ENCODE data around the gene PKP1.
A peak's percentile ranks its signal among the peaks of the same experiment; 100 is the strongest.

Gene PKP1

DNA sequence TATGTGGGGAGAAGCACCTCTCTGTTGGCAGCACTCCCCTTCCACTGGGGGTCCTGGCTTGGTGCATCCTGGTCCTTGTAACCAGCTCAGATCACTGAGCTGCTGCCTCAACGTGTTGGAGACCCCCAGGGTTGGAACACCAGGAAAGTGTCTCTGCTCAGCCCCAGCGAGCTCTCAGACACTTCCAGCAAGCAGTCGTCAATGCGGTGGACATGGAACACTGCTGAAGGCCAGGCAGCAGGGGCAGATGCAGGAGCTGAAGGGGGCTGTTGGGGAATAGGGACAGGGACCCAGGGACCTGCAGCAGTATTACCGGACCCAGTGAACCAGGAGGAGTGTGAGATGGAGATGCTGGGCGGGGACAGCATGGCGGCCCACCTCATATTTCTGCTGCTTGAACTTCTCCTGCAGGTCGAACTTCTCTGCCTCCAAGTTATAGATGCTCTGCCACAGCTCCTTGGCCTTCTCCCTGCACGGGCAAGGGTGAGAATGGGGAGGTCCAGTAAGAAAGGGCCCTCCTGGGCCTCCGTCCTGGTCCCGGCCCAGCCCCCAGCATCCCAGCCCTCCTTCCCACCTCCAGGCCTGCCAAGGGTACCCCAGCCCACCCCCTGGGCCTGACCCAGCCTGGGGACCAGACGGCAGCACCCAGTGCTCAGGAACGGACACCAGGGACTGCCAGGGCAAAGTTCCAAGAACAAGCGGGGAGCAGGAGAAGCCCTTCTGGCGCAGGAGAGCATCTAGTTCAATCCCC is 77.8 kb downstream of the PKP1 start:
- H3K27ac ChIP-seq: no peak overlapping the region
- TF ChIP-seq, protein P1, sequence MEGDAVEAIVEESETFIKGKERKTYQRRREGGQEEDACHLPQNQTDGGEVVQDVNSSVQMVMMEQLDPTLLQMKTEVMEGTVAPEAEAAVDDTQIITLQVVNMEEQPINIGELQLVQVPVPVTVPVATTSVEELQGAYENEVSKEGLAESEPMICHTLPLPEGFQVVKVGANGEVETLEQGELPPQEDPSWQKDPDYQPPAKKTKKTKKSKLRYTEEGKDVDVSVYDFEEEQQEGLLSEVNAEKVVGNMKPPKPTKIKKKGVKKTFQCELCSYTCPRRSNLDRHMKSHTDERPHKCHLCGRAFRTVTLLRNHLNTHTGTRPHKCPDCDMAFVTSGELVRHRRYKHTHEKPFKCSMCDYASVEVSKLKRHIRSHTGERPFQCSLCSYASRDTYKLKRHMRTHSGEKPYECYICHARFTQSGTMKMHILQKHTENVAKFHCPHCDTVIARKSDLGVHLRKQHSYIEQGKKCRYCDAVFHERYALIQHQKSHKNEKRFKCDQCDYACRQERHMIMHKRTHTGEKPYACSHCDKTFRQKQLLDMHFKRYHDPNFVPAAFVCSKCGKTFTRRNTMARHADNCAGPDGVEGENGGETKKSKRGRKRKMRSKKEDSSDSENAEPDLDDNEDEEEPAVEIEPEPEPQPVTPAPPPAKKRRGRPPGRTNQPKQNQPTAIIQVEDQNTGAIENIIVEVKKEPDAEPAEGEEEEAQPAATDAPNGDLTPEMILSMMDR (IDR thresholded peaks at IDR 0.05): no peak
- no peak for TF ChIP-seq ZFX (IDR thresholded peaks at IDR 0.05; ENCODE audit: borderline replicate concordance)

DNA sequence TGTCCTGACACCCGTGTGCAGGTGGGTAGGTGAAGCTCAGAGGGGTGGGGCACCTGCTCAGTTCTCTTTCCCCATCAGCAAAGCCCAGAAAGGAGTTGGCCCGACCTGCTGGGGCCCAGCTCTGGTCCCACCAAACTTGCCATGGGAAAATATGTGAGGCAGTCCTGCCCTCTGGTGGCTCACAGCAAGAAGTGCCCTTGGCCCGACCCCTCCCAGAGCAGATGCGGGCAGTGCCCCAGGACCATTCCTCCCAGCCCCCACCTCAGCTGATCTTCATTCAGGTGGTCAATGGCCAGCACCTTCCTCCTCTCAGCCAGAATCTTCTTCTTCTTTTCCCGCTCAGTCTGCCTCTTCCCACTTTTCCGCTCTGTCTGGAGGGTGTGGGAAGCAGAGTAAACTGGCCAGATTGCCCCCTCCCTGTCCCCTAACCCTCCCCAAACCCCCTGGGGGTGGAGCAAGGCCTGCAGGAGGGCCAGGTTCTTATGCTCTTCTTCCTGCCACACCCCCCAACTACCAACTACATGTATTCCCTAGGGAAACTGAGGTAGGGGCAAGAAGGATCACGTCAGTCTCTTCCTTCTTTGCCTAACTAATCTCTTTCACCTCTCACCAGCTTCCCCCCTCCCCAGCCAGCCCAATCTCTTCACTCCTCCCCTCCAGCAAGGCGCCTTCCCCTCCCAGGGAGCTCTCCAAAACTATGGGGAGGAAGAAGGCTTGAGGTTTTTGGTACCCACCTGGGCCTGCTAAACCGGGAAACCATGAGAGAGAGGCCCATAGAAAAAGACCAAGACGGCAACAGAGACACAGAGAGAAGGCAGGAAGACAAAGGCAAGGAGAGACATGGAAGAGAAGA is 78.6 kb downstream of the PKP1 start:
- TF ChIP-seq, protein P1 (IDR thresholded peaks at IDR 0.05): peak; percentile 89
- TF ChIP-seq ZFX (IDR thresholded peaks at IDR 0.05; ENCODE audit: borderline replicate concordance): no peak
- no peak overlapping the region for H3K27ac ChIP-seq

DNA sequence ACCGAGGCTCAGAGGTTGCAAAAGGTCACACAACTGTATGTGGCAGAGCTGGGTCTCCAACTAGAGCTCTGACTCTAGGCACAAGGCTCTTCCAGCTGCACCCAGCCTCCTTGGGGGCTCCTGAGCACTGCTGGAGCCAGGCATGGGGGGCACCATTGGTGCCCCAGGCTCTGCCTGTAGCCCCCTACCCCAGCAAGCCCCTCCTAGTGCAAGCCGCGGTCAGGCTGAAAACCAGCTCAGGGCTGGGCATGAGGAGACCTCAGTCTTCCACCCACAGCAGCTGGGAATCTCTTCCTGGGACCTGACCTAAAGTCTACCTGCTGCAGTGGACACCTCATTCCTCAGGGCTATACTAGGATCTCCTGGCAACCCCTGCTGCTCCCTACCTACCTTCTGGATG is 79.6 kb downstream of the PKP1 start:
- TF ChIP-seq, protein P1 (IDR thresholded peaks at IDR 0.05): no peak
- no peak for TF ChIP-seq ZFX (IDR thresholded peaks at IDR 0.05; ENCODE audit: borderline replicate concordance)
- no peak overlapping the region for H3K27ac ChIP-seq

DNA sequence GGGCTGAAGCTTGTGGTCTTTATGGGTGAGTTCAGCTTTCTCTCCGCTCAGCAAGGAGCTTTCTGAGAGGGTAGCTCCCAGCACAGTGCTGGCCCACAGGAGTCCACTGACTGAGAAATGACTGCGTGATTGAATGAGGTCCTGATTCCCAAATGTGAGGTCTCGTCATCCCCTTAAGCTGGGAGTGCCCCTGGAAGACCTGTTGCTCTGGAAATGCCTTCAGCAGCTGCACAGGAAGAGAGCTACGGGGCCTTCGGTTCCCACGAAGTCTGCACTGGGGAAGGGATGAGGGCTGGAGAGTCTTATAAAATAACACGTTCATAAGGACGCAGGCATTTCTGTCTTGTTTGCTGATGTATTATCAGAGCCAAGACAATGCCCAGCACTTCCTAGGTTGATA is 80.2 kb downstream of the PKP1 start:
- no peak for TF ChIP-seq ZFX (IDR thresholded peaks at IDR 0.05; ENCODE audit: borderline replicate concordance)
- TF ChIP-seq, protein P1 (IDR thresholded peaks at IDR 0.05): no peak
- H3K27ac ChIP-seq: no peak overlapping the region

DNA sequence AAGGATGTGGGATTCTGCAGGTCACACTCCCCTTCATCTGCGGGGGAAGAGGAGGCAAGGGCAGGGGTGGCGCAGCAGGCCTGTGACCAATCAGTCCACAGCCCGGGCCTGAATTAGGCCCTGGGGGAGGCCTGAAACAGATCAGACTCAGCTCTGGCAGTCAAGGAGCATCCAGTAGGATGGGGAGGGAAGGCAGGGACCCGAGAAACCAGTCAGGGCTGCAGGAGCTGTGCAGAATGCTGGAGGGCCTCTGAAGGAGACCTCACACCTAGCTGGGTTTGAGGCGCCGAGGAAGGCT is 81.5 kb downstream of the PKP1 start:
- H3K27ac ChIP-seq: no peak overlapping the region
- TF ChIP-seq, protein P1 (IDR thresholded peaks at IDR 0.05): no peak
- no peak for TF ChIP-seq ZFX (IDR thresholded peaks at IDR 0.05; ENCODE audit: borderline replicate concordance)

DNA sequence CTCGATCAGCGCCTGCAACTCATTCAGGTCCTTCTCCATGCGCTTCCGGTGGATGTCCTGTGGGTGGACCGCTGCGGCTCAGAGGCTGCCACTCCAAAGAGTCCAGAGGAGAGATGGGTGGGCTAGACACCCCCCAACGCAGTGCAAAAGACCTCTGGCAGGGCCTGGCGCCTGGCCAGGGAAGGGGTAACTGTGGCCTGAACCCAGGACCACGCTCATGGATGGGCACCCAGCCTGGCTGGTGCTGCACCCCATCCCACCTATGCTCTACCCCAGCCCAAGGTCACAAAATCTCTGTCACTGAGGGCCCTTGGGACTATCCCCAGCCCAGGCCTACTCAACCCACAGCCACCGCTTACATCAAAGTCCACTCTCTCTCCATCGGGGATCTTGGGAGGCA is 81.9 kb downstream of the PKP1 start:
- H3K27ac ChIP-seq: no peak overlapping the region
- TF ChIP-seq, protein P1 (IDR thresholded peaks at IDR 0.05): no peak
- no peak for TF ChIP-seq ZFX (IDR thresholded peaks at IDR 0.05; ENCODE audit: borderline replicate concordance)

DNA sequence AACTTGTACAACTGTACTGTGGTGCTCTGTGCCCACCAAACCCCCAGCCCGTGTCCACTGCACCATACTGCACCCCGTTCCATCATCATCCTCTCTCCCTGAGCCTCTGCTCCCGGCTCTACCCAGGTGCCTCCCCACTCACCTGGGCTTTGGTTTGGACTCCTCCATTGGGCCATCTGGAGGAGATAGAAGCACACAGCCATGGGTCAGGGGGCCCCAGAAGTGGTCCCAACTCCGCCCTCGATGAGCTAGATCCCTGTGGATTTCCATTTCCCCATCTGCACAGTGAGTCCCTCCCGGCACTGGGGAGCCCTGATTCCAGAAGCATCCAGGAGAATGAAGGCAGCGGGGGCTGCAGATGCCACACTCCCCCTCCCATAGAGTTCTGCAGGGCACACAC is 83.4 kb downstream of the PKP1 start:
- TF ChIP-seq, protein P1 (IDR thresholded peaks at IDR 0.05): no peak
- no peak for TF ChIP-seq ZFX (IDR thresholded peaks at IDR 0.05; ENCODE audit: borderline replicate concordance)
- H3K27ac ChIP-seq: no peak overlapping the region

Data from 22Rv1 (cell line).